OCI-LY3 (cell line): Measurements from ENCODE around the gene MAMDC4.

Source experiments
- H2AFZ ChIP-seq: fragments of 200-600, 300-600 bp; shearing (Covaris generic); 2 replicates; pipeline ENCODE4 v1.6.0; 2014; ENCODE audit warnings: antibody characterized with exemption, low read depth, low read length
- H3K27ac ChIP-seq: fragments of 200-600, 300-600 bp; sonication (generic); 2 replicates; pipeline ENCODE4 v1.5.1; 2014; ENCODE audit warnings: mild to moderate bottlenecking, low read length, moderate library complexity, mixed read lengths
- H3K27me3 ChIP-seq: fragments of 200-600, 300-600 bp; sonication (generic); 2 replicates; pipeline ENCODE4 v1.6.1; 2014; ENCODE audit warnings: low read depth, low read length, mixed read lengths
- H3K36me3 ChIP-seq: fragments of 200-600, 300-600 bp; sonication (generic); replicated peaks from 2 replicates; pipeline ENCODE3; 2014; ENCODE audit warnings: low read depth, low read length, mixed read lengths
- H3K4me1 ChIP-seq: fragments of 300-600, 200-600 bp; sonication (generic); 2 replicates; pipeline ENCODE4 v1.6.1; 2014; ENCODE audit warnings: low read length, mixed read lengths
- H3K4me2 ChIP-seq: fragments of 200-600, 300-600 bp; sonication (generic); 2 replicates; pipeline ENCODE4 v1.6.1; 2014; ENCODE audit warnings: low read length, mixed read lengths
- H3K4me3 ChIP-seq: fragments of 300-600, 200-600 bp; sonication (generic); 2 replicates; pipeline ENCODE4 v1.5.1; 2014; ENCODE audit warnings: antibody characterized with exemption, mild to moderate bottlenecking, low read length, moderate library complexity
- H3K79me2 ChIP-seq: fragments of 300-600, 200-600 bp; shearing (Covaris generic); 2 replicates; pipeline ENCODE4 v1.6.1; 2014; ENCODE audit warnings: mild to moderate bottlenecking, low read length, mixed read lengths
- H3K9ac ChIP-seq: fragments of 300-600, 200-600 bp; shearing (Covaris generic); 2 replicates; pipeline ENCODE4 v1.6.0; 2014; ENCODE audit warnings: mild to moderate bottlenecking, low read length, moderate library complexity
- H3K9me3 ChIP-seq: fragments of 200-600, 300-600 bp; shearing (Covaris generic); 2 replicates; pipeline ENCODE4 v1.6.1; 2014; ENCODE audit warnings: low read length, mixed read lengths; ENCODE audit not compliant: insufficient read depth
- H4K20me1 ChIP-seq: fragments of 200-600, 300-600 bp; sonication (generic); 2 replicates; pipeline ENCODE4 v1.6.1; 2016; ENCODE audit warnings: low read length, mixed read lengths; ENCODE audit not compliant: insufficient read depth
- CTCF ChIP-seq: fragments of 200-600, 300-600 bp; sonication (generic); IDR thresholded peaks from 2 replicates; pipeline ENCODE4 v1.5.1; 2014; ENCODE audit warnings: antibody characterized with exemption, low read length, low read depth
- EZH2phosphoT487 ChIP-seq: fragments of 200-600 bp; shearing (Covaris generic); IDR thresholded peaks from 2 replicates; pipeline ENCODE4 v1.6.1; 2018; ENCODE audit warnings: antibody characterized with exemption, mixed run types, low read depth

The MAMDC4 gene

GRCh38 chr9:136896027-136896426 is 43.9 kb downstream of the MAMDC4 start:
- Histone ChIP-seq H3K4me1 (peaks cover 32% of the 10 kb centered on the region), H4K20me1 (peaks cover 61% of the 10 kb centered on the region), H3K4me2 (no peak overlapping the region), H3K36me3 (peaks cover 37% of the 10 kb centered on the region), H3K9ac (no peak overlapping the region), H2AFZ (no peak overlapping the region), H3K9me3 (no peaks in the 10 kb centered on the region), H3K27me3 (no peaks in the 10 kb centered on the region), H3K4me3 (no peak overlapping the region), H3K79me2 (peaks cover 72% of the 10 kb centered on the region), H3K27ac (no peak overlapping the region)
- TF ChIP-seq CTCF (no peak), EZH2phosphoT487 (no peak)

DNA sequence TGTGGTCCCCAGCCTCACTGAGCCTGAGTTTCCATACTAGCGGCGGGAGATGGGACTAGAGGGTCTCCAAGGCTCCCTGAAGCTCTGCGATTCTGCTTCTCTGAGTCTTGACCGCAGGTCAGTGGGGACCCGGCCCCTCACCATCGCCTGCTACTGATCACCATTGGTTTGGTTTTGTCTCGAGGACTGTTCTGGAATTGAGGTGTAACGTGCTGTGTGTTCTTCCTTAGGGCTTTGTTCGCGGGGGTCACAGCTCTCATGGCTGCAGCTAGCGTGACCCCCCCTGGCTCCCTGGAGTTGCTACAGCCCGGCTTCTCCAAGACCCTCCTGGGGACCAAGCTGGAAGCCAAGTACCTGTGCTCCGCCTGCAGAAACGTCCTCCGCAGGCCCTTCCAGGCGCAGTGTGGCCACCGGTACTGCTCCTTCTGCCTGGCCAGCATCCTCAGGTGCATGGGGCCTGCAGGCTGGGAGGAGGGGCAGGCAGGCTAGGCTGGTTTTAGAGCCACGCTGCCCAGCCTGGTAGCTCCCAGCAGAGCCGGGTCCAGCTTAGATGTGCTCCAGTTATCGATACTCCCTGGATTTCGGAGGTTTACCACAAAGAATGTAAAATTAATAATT is 46.4 kb downstream of the MAMDC4 start:
- Histone ChIP-seq H3K9ac (no peak overlapping the region), H3K27me3 (no peaks in the 10 kb centered on the region), H3K4me1 (peaks cover 56% of the 10 kb centered on the region), H3K4me3 (no peak overlapping the region), H2AFZ (no peak overlapping the region), H3K9me3 (no peaks in the 10 kb centered on the region), H4K20me1 (peaks cover 47% of the 10 kb centered on the region), H3K79me2 (peaks cover 53% of the 10 kb centered on the region), H3K4me2 (no peak overlapping the region), H3K36me3 (peaks cover 38% of the 10 kb centered on the region), H3K27ac (no peak overlapping the region)
- TF ChIP-seq CTCF (no peak), EZH2phosphoT487 (no peak)

GRCh38 chr9:136899196-136899595 is 47.0 kb downstream of the MAMDC4 start:
- Histone ChIP-seq H3K36me3 (peaks cover 37% of the 10 kb centered on the region), H3K27ac (peak overlapping the region; percentile 17; the same call in 1 of the 2 replicates), H2AFZ (no peak overlapping the region), H3K9me3 (no peaks in the 10 kb centered on the region), H3K27me3 (no peaks in the 10 kb centered on the region), H3K79me2 (peaks cover 48% of the 10 kb centered on the region), H3K9ac (no peak overlapping the region), H3K4me1 (peaks cover 56% of the 10 kb centered on the region), H3K4me2 (peak overlapping the region; percentile 14; the same call in 1 of the 2 replicates), H4K20me1 (peaks cover 44% of the 10 kb centered on the region), H3K4me3 (no peak overlapping the region)
- TF ChIP-seq EZH2phosphoT487 (no peak), CTCF (peak; percentile 18; the same call in 1 of the 2 replicates)

DNA sequence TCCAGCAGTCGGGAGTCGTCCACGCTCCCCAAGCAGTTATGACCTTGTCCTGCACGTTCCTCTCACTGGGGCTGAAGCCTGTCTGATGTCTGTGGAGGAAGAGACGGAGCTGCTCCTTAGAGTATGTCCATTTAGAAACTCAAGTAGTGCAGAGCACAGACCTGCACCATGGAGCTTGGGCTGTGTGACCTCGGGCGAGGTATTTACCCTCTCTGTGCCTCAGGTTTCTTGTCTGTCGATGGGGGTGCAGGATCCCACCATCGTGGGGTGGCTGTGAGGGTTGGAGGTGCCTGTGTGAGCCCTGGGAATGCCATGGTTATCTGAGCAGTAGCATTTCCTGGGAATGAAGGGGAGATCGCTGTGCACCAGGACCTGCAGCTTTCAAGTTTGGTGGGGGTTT is 48.4 kb downstream of the MAMDC4 start:
- Histone ChIP-seq H3K36me3 (peaks cover 36% of the 10 kb centered on the region), H3K27me3 (no peaks in the 10 kb centered on the region), H2AFZ (no peak overlapping the region), H3K4me1 (peaks cover 56% of the 10 kb centered on the region), H3K79me2 (peaks cover 42% of the 10 kb centered on the region), H3K27ac (peak overlapping the region; percentile 92), H3K4me3 (no peak overlapping the region), H3K9me3 (no peaks in the 10 kb centered on the region), H3K4me2 (no peak overlapping the region), H3K9ac (no peak overlapping the region), H4K20me1 (peaks cover 31% of the 10 kb centered on the region)
- TF ChIP-seq EZH2phosphoT487 (no peak), CTCF (no peak)
